Lower lobe of right lung (tissue), 2 donors: ENCODE data around the gene NPTX1. TPM values are rescaled to one million over a fixed set of nuclear protein-coding genes. Genes with fewer than 3 reads are reported as not detected.
A peak's percentile ranks its signal among the peaks of the same experiment; 100 is the strongest.

ENCODE experiments used
- ATAC-seq, 2 donors: fragments of 200-7000 bp; cut with Tn5 transposase; one replicate each; pipeline ENCODE4 v1.9.1; 2020 to 2022; ENCODE audit warnings: mild to moderate bottlenecking in 2 of 2, moderate library complexity in 2 of 2
- DNase-seq: peaks from one replicate; pipeline ENCODE4 v3.0.0-alpha.2; 2020
- H3K27ac ChIP-seq: fragments of 200-600 bp; one replicate; pipeline ENCODE4 v1.8.0; 2022
- H3K27me3 ChIP-seq: fragments of 200-600 bp; one replicate; pipeline ENCODE4 v1.8.0; 2022; ENCODE audit warnings: low read depth
- H3K36me3 ChIP-seq: fragments of 200-600 bp; one replicate; pipeline ENCODE4 v1.8.0; 2022; ENCODE audit warnings: mild to moderate bottlenecking
- H3K4me1 ChIP-seq: fragments of 200-600 bp; one replicate; pipeline ENCODE4 v1.8.0; 2022
- H3K4me3 ChIP-seq: fragments of 200-600 bp; one replicate; pipeline ENCODE4 v1.8.0; 2022; ENCODE audit warnings: mild to moderate bottlenecking
- H3K9me3 ChIP-seq: fragments of 200-600 bp; one replicate; pipeline ENCODE4 v1.8.0; 2022
- intact Hi-C: fragments of 100-400 bp; cut with DNase I; formaldehyde crosslinking; loops from one replicate; pipeline ENCODE4 v1.11.0; 2022
- total RNA-seq: library from RNA; stranded (reverse); fragmentation: NEBNext Ultra II Directional; extraction: Animal tissue kit (Norgen Biotek cat#: 25700); gene quantifications from one replicate; pipeline ENCODE4 v1.2.1, GENCODE V29; 2021
- TF ChIP-seq, protein P1 (sequence below): fragments of 200-600 bp; IDR thresholded peaks from one replicate; pipeline ENCODE4 v1.8.0; 2022; ENCODE audit warnings: antibody characterized with exemption, mild to moderate bottlenecking
- donor health status: DM: no; HTN: yes; CAD: no; lungs with severe emphysema.

Gene NPTX1
- total RNA-seq, 1 donor from 2014 or later = 2.1 TPM

DNA sequence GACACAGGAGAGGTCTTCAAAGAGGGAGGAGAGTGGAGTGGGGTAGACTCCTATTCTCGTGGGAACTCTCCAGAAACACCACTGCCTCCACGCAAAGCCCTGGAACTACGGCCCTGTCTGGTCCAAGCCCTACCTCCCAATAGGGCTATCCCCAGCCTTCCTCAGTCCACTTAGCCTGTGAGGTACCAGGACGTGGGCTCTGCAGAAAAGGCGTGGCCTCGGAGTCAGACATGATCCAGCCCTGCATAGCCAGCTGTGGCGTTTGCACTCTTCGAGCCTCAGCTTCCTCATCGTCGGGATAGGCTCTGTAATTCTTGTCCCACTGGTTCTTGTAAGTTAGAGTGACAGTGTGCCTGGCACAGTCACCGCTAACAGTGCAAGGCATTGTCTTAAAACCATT is 47.6 kb downstream of the NPTX1 start:
- Histone ChIP-seq H3K36me3 (peaks cover 18% of the 10 kb centered on the region), H3K27ac (no peak overlapping the region), H3K4me1 (peaks cover 7% of the 10 kb centered on the region), H3K9me3 (no peaks in the 10 kb centered on the region), H3K4me3 (no peak overlapping the region), H3K27me3 (no peaks in the 10 kb centered on the region)
- TF ChIP-seq, protein P1, sequence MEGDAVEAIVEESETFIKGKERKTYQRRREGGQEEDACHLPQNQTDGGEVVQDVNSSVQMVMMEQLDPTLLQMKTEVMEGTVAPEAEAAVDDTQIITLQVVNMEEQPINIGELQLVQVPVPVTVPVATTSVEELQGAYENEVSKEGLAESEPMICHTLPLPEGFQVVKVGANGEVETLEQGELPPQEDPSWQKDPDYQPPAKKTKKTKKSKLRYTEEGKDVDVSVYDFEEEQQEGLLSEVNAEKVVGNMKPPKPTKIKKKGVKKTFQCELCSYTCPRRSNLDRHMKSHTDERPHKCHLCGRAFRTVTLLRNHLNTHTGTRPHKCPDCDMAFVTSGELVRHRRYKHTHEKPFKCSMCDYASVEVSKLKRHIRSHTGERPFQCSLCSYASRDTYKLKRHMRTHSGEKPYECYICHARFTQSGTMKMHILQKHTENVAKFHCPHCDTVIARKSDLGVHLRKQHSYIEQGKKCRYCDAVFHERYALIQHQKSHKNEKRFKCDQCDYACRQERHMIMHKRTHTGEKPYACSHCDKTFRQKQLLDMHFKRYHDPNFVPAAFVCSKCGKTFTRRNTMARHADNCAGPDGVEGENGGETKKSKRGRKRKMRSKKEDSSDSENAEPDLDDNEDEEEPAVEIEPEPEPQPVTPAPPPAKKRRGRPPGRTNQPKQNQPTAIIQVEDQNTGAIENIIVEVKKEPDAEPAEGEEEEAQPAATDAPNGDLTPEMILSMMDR = no peak
- ATAC-seq (no peak), DNase-seq (no peak)
- intact Hi-C loops = loop anchor here (10.0 kb wide), 1 partner anchor 146 kb away; no protein-coding TSS in a partner anchor

DNA sequence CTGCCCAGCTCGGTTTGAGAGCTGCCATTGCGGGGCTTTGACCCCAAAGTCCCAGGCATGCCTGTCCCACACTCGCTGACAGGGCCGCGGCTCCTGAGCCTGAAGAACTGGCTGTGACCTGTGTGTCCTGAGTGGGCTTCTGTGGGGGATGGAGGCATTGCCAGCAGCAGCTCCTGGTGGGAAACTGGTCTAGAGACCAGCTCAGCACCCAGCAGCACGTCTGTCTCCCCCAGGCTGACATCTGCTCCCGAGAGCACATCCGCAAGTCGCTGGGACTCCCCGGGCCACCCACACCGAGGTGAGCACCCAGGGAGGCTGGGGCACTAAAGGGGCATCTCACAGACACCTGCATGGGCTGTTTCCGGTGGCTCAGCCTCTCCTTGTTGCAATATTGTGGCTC is 48.0 kb downstream of the NPTX1 start:
- ATAC-seq = no peak
- H3K36me3 ChIP-seq = peaks cover 18% of the 10 kb centered on the region
- H3K27me3 ChIP-seq = no peaks in the 10 kb centered on the region
- H3K27ac ChIP-seq = no peak overlapping the region
- TF ChIP-seq, protein P1 = no peak
- no peak overlapping the region for H3K4me3 ChIP-seq
- no peaks in the 10 kb centered on the region for H3K9me3 ChIP-seq
- intact Hi-C loops = loop anchor here (10.0 kb wide), 1 partner anchor 146 kb away; no protein-coding TSS in a partner anchor
- peak; percentile 40 for DNase-seq
- H3K4me1 ChIP-seq = peaks cover 7% of the 10 kb centered on the region

DNA sequence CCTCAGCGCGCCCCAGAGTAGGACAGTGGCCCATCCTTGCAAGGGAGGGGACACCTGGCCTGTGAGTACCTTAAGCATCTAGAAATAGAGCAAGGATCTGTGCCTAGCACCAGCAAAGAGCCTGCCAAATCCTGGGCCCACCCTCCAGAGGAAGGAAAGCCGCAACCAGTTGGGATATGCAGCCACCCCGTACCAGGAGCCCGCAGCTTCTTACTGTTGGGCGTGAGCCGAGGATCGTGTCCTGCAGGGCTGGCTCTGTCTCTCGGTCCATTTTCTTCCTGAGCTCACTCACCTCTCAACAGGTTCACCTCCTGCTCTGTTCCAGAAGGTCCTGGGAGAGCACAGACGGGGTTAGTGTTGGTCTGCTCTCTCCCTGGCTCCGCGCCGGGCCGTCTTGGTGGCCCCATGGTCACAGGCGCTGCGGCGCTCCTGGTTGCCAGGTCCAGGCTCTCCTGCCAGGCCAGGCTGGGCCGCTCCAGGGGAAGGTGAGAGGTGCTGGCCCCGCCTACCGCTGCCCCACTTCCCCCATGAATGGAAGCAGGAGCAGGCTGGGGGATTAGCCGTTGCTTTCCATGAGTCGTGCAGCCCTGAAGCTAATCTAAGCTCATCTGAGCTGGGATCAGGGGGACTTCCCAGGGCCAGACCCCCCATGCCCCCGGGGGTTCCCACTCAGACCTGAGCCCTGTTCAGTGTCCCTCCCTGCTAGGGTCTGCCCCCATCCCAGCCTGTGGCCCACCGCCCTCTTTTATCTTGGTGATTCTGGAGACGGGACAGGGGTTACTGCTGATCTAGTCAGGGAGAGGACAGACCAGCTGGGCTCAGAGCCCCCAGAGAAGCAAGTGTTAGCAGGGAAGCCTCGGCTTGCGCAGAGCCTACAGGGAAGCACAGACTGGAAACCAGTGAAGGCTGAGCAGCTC is 48.8 kb downstream of the NPTX1 start:
- Histone ChIP-seq H3K4me1 (peaks cover 7% of the 10 kb centered on the region), H3K27ac (no peak overlapping the region), H3K9me3 (no peaks in the 10 kb centered on the region), H3K36me3 (peaks cover 18% of the 10 kb centered on the region), H3K4me3 (no peak overlapping the region), H3K27me3 (no peaks in the 10 kb centered on the region)
- DNase-seq (no peak), ATAC-seq (no peak)
- TF ChIP-seq, protein P1 = no peak
- intact Hi-C loops = loop anchor here (10.0 kb wide), 1 partner anchor 147 kb away; no protein-coding TSS in a partner anchor

DNA sequence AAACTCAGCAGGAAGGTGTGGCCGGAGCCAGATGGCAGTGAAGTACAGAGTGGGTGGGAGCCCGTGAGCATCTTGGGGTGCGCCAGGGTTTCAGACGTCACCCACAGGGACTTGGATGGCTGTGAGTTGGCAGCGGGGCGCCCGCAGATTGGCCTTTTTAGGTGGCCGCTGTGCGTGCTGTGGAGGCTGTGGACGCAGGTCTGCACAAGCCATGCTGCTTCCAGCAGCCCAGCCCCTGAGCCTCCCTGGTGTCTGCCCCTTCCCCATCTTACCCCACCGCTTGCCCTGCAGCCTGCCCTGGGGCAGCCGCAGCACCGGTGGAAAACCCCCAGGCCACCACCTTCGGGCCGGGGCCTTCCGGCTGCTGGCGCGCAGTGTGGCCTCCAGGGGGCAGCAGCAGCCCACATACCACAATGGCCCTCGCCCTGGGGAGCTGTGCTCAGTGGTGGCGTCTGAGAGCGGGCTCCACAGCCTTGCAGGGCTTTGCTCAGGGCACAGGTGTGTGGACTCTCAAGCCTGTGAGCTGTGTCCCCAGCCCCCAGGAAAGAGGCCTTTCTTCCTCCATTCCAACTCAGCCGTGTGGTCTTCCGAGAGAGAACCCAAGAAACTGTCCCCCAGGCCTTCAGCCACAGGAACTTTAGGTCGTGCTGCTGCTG is 49.6 kb downstream of the NPTX1 start:
- no peak overlapping the region for H3K4me3 ChIP-seq
- H3K36me3 ChIP-seq = peaks cover 18% of the 10 kb centered on the region
- intact Hi-C loops = loop anchor here (10.0 kb wide), 1 partner anchor 148 kb away; no protein-coding TSS in a partner anchor
- no peaks in the 10 kb centered on the region for H3K9me3 ChIP-seq
- no peak overlapping the region for H3K27ac ChIP-seq
- peak; percentile 81 for DNase-seq
- no peaks in the 10 kb centered on the region for H3K27me3 ChIP-seq
- TF ChIP-seq, protein P1 = peak; percentile 99
- peak; percentile 87 to 91 for ATAC-seq
- H3K4me1 ChIP-seq = peaks cover 7% of the 10 kb centered on the region

DNA sequence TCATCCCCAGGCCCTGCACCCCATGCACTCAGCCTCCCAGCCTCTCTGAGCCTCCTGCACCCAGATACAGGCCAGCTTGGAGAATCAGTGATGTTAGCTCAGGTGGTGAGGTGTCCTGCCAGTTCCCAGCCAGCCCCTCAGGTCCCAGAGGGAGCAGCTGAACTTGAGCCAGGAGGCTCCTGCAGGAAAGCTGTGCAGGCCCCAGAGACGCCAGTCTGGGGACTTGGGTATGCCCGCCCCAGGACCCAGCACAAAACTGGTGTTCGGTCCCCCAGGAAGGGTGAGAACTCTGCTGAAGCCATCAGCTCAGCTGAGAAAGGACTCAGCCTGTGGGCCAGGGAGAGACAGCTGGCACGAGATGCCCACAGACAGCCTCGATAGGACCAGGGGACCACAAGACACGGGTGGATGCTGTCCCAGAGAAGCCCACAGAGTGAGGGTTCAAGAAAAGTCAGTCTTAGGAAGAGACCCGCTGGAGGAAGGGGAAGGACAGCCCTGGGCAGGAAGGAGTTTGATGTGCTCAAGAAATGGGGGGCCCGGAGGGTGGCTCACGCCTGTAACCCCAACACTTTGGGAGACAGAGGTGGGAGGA is 50.5 kb downstream of the NPTX1 start:
- TF ChIP-seq, protein P1 = no peak
- intact Hi-C loops = loop anchor here (10.0 kb wide), 1 partner anchor 149 kb away; no protein-coding TSS in a partner anchor
- peaks cover 7% of the 10 kb centered on the region for H3K4me1 ChIP-seq
- no peak overlapping the region for H3K4me3 ChIP-seq
- H3K27ac ChIP-seq = no peak overlapping the region
- peaks cover 18% of the 10 kb centered on the region for H3K36me3 ChIP-seq
- ATAC-seq (no peak), DNase-seq (no peak)
- H3K9me3 ChIP-seq = no peaks in the 10 kb centered on the region
- H3K27me3 ChIP-seq = no peaks in the 10 kb centered on the region
